Mesodermal cell (in vitro differentiated cells): ENCODE data around the gene UBP1.
A peak's percentile ranks its signal among the peaks of the same experiment; 100 is the strongest.

Experiments used
- H3K27ac ChIP-seq: 2 replicates; pipeline ENCODE4 v1.7.0; 2013; ENCODE audit warnings: mild to moderate bottlenecking, low read depth, low read length, moderate library complexity; ENCODE audit not compliant: severe bottlenecking
- H3K36me3 ChIP-seq: 2 replicates; pipeline ENCODE4 v1.7.1; 2013; ENCODE audit warnings: mild to moderate bottlenecking, low read length, moderate library complexity; ENCODE audit not compliant: control insufficient read depth, insufficient read depth
- H3K4me1 ChIP-seq: one replicate; pipeline ENCODE4 v1.7.1; 2013; ENCODE audit warnings: mild to moderate bottlenecking, low read length; ENCODE audit not compliant: insufficient read depth, control insufficient read depth, poor library complexity, severe bottlenecking
- H3K4me3 ChIP-seq: 2 replicates; pipeline ENCODE4 v1.7.0; 2013; ENCODE audit warnings: low read length, control low read depth, mild to moderate bottlenecking; ENCODE audit not compliant: insufficient read depth, poor library complexity, severe bottlenecking; ENCODE audit errors: extremely low read depth
- H3K9me3 ChIP-seq: 2 replicates; pipeline ENCODE4 v1.7.1; 2013; ENCODE audit warnings: mild to moderate bottlenecking, low read length, moderate library complexity; ENCODE audit not compliant: control insufficient read depth
- WGBS, 2 experiments: methylation state at CpG; one replicate each; pipeline ENCODE4 v1.1.5; 2013; ENCODE audit warnings: missing lambda C conversion rate in 2 of 2; ENCODE audit not compliant: insufficient coverage in 2 of 2; 5-methylcytosine and 5-hydroxymethylcytosine counted together

UBP1 gene

GRCh38 chr3:33391255-33391995, 48.8 kb downstream of the UBP1 start:
- H3K9me3 ChIP-seq, result no peaks in the 10 kb centered on the region
- peaks cover 3% of the 10 kb centered on the region for H3K4me1 ChIP-seq

GRCh38 chr3:33389908-33390307, 50.3 kb downstream of the UBP1 start:
- 100% methylated on average over 2 to 3 of the region's 4 CpGs for WGBS, 2 experiments
- Histone ChIP-seq H3K4me1 (peaks cover 8% of the 10 kb centered on the region), H3K27ac (peak overlapping the region; percentile 44), H3K36me3 (peaks cover 90% of the 10 kb centered on the region), H3K9me3 (no peaks in the 10 kb centered on the region), H3K4me3 (no peak overlapping the region)

More at GRCh38 chr3:33391255-33391995, 48.8 kb downstream of the UBP1 start:
- H3K4me3 ChIP-seq, result no peak overlapping the region
- no peak overlapping the region for H3K27ac ChIP-seq
- H3K36me3 ChIP-seq, result peaks cover 87% of the 10 kb centered on the region
- WGBS, 2 experiments, result 93 to 96% methylated on average over 6 to 7 of the region's 8 CpGs

DNA sequence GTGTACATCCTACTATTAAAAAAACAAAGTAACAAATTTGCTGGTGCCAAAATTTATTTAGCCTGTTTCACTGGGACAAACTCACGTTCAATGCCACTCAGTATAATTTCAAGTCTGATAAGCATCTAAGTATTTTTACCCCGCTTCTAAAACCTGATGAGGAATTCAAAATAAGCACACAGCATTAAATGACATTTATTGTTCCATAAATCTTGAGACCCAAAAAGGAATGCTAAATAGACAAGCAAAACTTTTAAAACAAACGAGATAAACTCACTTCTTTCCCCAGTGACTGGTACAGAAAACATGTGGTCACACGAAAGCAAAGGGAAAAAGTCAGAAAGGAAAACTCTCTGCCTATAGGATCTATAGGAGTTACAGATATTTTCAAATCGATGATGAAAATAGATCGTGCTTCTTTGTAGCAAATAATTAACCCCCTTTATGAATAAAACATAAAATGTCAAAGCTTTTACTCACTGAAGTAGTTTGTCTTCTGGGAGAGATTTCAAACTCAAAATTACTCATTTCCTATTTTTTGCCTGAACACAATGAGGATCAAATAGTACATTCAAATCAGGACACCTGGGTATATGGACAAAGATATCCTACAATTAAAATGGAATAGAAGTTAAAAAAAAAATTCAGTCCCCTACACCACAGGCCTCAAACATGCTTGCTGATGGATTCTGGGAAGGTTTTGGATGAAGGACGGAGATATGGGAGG, 51.7 kb downstream of the UBP1 start:
- H3K9me3 ChIP-seq, result no peaks in the 10 kb centered on the region
- H3K27ac ChIP-seq, result no peak overlapping the region
- H3K4me3 ChIP-seq, result no peak overlapping the region
- H3K36me3 ChIP-seq, result peaks cover 96% of the 10 kb centered on the region
- H3K4me1 ChIP-seq, result peaks cover 8% of the 10 kb centered on the region
- whole genome bisulfite sequencing, 2 experiments, result 94 to 100% methylated on average over 3 of the region's 7 CpGs

- no CpG with 5 or more reads among the region's 1 CpG for WGBS, 2 experiments
- Histone ChIP-seq H3K4me3 (no peak overlapping the region), H3K9me3 (no peaks in the 10 kb centered on the region), H3K27ac (no peak overlapping the region), H3K36me3 (peaks cover 84% of the 10 kb centered on the region), H3K4me1 (peaks cover 5% of the 10 kb centered on the region)
Observed at GRCh38 chr3:33386631-33387030, 53.6 kb downstream of the UBP1 start.

DNA sequence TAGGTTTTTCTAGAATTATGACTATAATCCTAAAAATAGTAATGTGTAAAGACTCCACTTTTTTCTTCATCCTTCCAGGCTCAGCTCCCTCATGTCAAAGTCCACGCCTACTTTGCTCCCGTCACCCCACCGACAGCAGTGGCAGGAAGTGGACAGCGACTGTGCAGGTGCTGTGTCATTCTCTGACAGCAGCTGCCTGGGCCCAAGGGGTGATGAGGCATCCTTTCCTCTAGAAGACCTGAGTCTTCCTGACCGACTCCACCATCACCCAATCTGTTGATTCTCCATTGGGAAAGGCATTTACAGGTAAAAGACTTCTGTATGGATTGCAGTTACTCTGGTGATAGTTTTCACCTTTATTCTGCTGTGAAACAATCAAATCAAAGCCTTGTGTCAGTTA, 54.8 kb downstream of the UBP1 start:
- peaks cover 5% of the 10 kb centered on the region for H3K4me1 ChIP-seq
- H3K36me3 ChIP-seq, result peaks cover 77% of the 10 kb centered on the region
- no peak overlapping the region for H3K27ac ChIP-seq
- H3K4me3 ChIP-seq, result no peak overlapping the region
- 60 to 96% methylated on average over 1 to 4 of the region's 5 CpGs for WGBS, 2 experiments
- no peaks in the 10 kb centered on the region for H3K9me3 ChIP-seq

GRCh38 chr3:33383951-33384350, 56.3 kb downstream of the UBP1 start:
- H3K36me3 ChIP-seq, result peaks cover 62% of the 10 kb centered on the region
- no peak overlapping the region for H3K27ac ChIP-seq
- H3K9me3 ChIP-seq, result no peaks in the 10 kb centered on the region
- H3K4me1 ChIP-seq, result peaks cover 5% of the 10 kb centered on the region
- whole genome bisulfite sequencing, 2 experiments, result 97 to 100% methylated on average over 7 to 11 of the region's 12 CpGs
- no peak overlapping the region for H3K4me3 ChIP-seq

GRCh38 chr3:33380653-33381052, 59.6 kb downstream of the UBP1 start:
- peaks cover 3% of the 10 kb centered on the region for H3K4me1 ChIP-seq
- no peaks in the 10 kb centered on the region for H3K9me3 ChIP-seq
- H3K27ac ChIP-seq, result no peak overlapping the region
- H3K4me3 ChIP-seq, result no peak overlapping the region
- peaks cover 54% of the 10 kb centered on the region for H3K36me3 ChIP-seq
- 90 to 100% methylated on average over 3 of the region's 3 CpGs for WGBS, 2 experiments

- peaks cover 51% of the 10 kb centered on the region for H3K36me3 ChIP-seq
- no peaks in the 10 kb centered on the region for H3K9me3 ChIP-seq
- no peak overlapping the region for H3K27ac ChIP-seq
- H3K4me3 ChIP-seq, result no peak overlapping the region
- no peaks in the 10 kb centered on the region for H3K4me1 ChIP-seq
- WGBS, 2 experiments, result 89 to 92% methylated on average over 3 of the region's 3 CpGs
Observed at GRCh38 chr3:33377931-33378330, 62.3 kb downstream of the UBP1 start.

GRCh38 chr3:33377489-33377888, 62.7 kb downstream of the UBP1 start:
- 88 to 94% methylated on average over 2 of the region's 3 CpGs for WGBS, 2 experiments
- Histone ChIP-seq H3K27ac (no peak overlapping the region), H3K4me3 (no peak overlapping the region), H3K4me1 (peaks cover 3% of the 10 kb centered on the region), H3K36me3 (peaks cover 51% of the 10 kb centered on the region), H3K9me3 (no peaks in the 10 kb centered on the region)

DNA sequence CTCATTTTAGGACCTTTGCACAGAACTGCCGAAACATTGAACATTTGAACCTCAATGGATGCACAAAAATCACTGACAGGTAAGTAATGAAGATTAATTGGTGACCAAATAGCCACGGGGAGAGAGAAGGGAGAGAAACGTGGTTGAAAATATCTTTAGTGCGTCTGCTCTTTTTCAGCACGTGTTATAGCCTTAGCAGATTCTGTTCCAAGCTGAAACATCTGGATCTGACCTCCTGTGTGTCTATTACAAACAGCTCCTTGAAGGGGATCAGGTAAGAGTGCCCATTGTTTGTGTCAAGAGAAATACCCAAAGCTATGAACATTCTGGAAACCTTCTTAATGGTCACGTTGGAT, 67.1 kb downstream of the UBP1 start:
- peaks cover 6% of the 10 kb centered on the region for H3K4me1 ChIP-seq
- 72 to 85% methylated on average over 4 to 5 of the region's 6 CpGs for whole genome bisulfite sequencing, 2 experiments
- peaks cover 6% of the 10 kb centered on the region for H3K9me3 ChIP-seq
- H3K36me3 ChIP-seq, result peaks cover 41% of the 10 kb centered on the region
- H3K4me3 ChIP-seq, result no peak overlapping the region
- no peak overlapping the region for H3K27ac ChIP-seq
